Neural cell (in vitro differentiated cells): ENCODE results near the gene SDC3. TPM values are rescaled to one million over a fixed set of nuclear protein-coding genes. Genes with fewer than 3 reads are reported as not detected.

ENCODE experiments used
- H2AFZ ChIP-seq: fragments of 200-600, 300-800 bp; sonication (generic), shearing (Covaris generic); 2 replicates; pipeline ENCODE4 v1.6.0; 2014; ENCODE audit warnings: low read depth, mild to moderate bottlenecking, antibody characterized with exemption, low read length, moderate library complexity
- H3F3A ChIP-seq: fragments of 200-600 bp; shearing (Covaris generic); 2 replicates; pipeline ENCODE4 v1.6.1; 2016; ENCODE audit warnings: mild to moderate bottlenecking, moderate library complexity, mixed read lengths, antibody characterized with exemption, low read length; ENCODE audit not compliant: insufficient read depth, poor library complexity, severe bottlenecking
- H3K27ac ChIP-seq: fragments of 200-600, 300-800 bp; sonication (generic), shearing (Covaris generic); 2 replicates; pipeline ENCODE4 v1.5.1; 2014; ENCODE audit warnings: mild to moderate bottlenecking, low read length, moderate library complexity
- H3K27me3 ChIP-seq: fragments of 300-800, 200-600 bp; sonication (generic), shearing (Covaris generic); 2 replicates; pipeline ENCODE4 v1.6.0; 2014; ENCODE audit warnings: mild to moderate bottlenecking, low read depth, low read length, moderate library complexity; ENCODE audit not compliant: insufficient read depth
- H3K36me3 ChIP-seq: fragments of 300-800, 200-600 bp; sonication (generic), shearing (Covaris generic); 2 replicates; pipeline ENCODE4 v1.5.1; 2014; ENCODE audit warnings: mild to moderate bottlenecking, antibody characterized with exemption, low read length, moderate library complexity; ENCODE audit not compliant: insufficient read depth
- H3K4me2 ChIP-seq: fragments of 300-800, 200-600 bp; sonication (generic), shearing (Covaris generic); 2 replicates; pipeline ENCODE4 v1.6.0; 2014; ENCODE audit warnings: mild to moderate bottlenecking, low read length
- H3K4me3 ChIP-seq: fragments of 300-800, 200-600 bp; sonication (generic), shearing (Covaris generic); 2 replicates; pipeline ENCODE4 v1.5.1; 2014; ENCODE audit warnings: mild to moderate bottlenecking, low read length, moderate library complexity
- H3K79me2 ChIP-seq: fragments of 200-600 bp; shearing (Covaris generic); replicated peaks from 2 replicates; pipeline ENCODE4 v1.6.0; 2014; ENCODE audit warnings: mild to moderate bottlenecking, low read length, moderate library complexity; ENCODE audit not compliant: insufficient read depth
- H3K9ac ChIP-seq: fragments of 300-800, 200-600 bp; sonication (generic), shearing (Covaris generic); 2 replicates; pipeline ENCODE4 v1.6.1; 2016; ENCODE audit warnings: mild to moderate bottlenecking, low read length, mixed read lengths
- H3K9me2 ChIP-seq: fragments of 200-600 bp; shearing (Covaris generic); 2 replicates; pipeline ENCODE4 v1.6.1; 2016; ENCODE audit warnings: mild to moderate bottlenecking, low read length, mixed read lengths; ENCODE audit not compliant: insufficient read depth
- H3K9me3 ChIP-seq: fragments of 200-600, 300-800 bp; sonication (generic), shearing (Covaris generic); 2 replicates; pipeline ENCODE4 v1.6.1; 2016; ENCODE audit warnings: mild to moderate bottlenecking, mixed run types, low read length, moderate library complexity, mixed read lengths
- H4K20me1 ChIP-seq: fragments of 200-600 bp; shearing (Covaris generic); 2 replicates; pipeline ENCODE4 v1.6.1; 2016; ENCODE audit warnings: mild to moderate bottlenecking, mixed run types; ENCODE audit not compliant: insufficient read depth
- CTCF ChIP-seq: fragments of 450-650 bp; IDR thresholded peaks from 2 replicates; pipeline ENCODE4 v1.5.1; 2014; ENCODE audit warnings: antibody characterized with exemption, mild to moderate bottlenecking, moderate library complexity; ENCODE audit not compliant: poor library complexity, severe bottlenecking
- EP300 ChIP-seq: fragments of 450-650 bp; conservative IDR thresholded peaks from 2 replicates; pipeline ENCODE4 v1.6.1; 2014; ENCODE audit warnings: antibody characterized with exemption, mild to moderate bottlenecking, moderate library complexity; ENCODE audit not compliant: poor library complexity, severe bottlenecking
- EZH2 ChIP-seq: fragments of 200-600, 300-800 bp; shearing (Covaris generic), sonication (generic); IDR thresholded peaks from 2 replicates; pipeline ENCODE4 v1.6.1; 2014; ENCODE audit warnings: antibody characterized with exemption, low read length, borderline replicate concordance, mild to moderate bottlenecking; ENCODE audit not compliant: insufficient read depth, poor library complexity, severe bottlenecking
- MXI1 ChIP-seq: fragments of 450-650 bp; conservative IDR thresholded peaks from 2 replicates; pipeline ENCODE4 v1.6.1; 2014; ENCODE audit warnings: antibody characterized with exemption, mild to moderate bottlenecking; ENCODE audit not compliant: poor library complexity, severe bottlenecking
- POLR2AphosphoS5 ChIP-seq: IDR thresholded peaks from 2 replicates; pipeline ENCODE4 v1.6.1; 2012
- RAD21 ChIP-seq: fragments of 450-650 bp; conservative IDR thresholded peaks from 2 replicates; pipeline ENCODE4 v1.6.1; 2014; ENCODE audit warnings: antibody characterized with exemption, mild to moderate bottlenecking, moderate library complexity
- REST ChIP-seq: IDR thresholded peaks from 2 replicates; pipeline ENCODE4 v1.6.1; 2012; ENCODE audit warnings: borderline replicate concordance
- SMC3 ChIP-seq: fragments of 450-650 bp; conservative IDR thresholded peaks from 2 replicates; pipeline ENCODE4 v1.6.1; 2014; ENCODE audit warnings: antibody characterized with exemption, mild to moderate bottlenecking, moderate library complexity; ENCODE audit not compliant: poor library complexity
- TAF1 ChIP-seq: IDR thresholded peaks from 2 replicates; pipeline ENCODE4 v1.6.1; 2012; ENCODE audit warnings: low read depth
- polyA plus RNA-seq: library from polyadenylated mRNA; depleted of rRNA; stranded (reverse); fragments of >200 nt; gene quantifications from 2 replicates; pipeline ENCODE4 v1.2.3, GENCODE V29; 2014

The SDC3 gene
- polyA plus RNA-seq, 1 donor from 2014 or later = 55.2 TPM

GRCh38 chr1:30872033-30872947 lies 36.3 kb downstream of the SDC3 start:
- H3K36me3 ChIP-seq = peaks cover 21% of the 10 kb centered on the region

More at GRCh38 chr1:30872033-30872947, 36.3 kb downstream of the SDC3 start:
- Histone ChIP-seq H3K27me3 (no peaks in the 10 kb centered on the region), H3K9me3 (peaks cover 14% of the 10 kb centered on the region), H3K79me2 (peaks cover 30% of the 10 kb centered on the region), H3K4me2 (no peak overlapping the region), H3K4me3 (no peak overlapping the region), H3F3A (no peaks in the 10 kb centered on the region), H2AFZ (no peak overlapping the region), H3K27ac (no peak overlapping the region), H3K9ac (no peak overlapping the region), H3K9me2 (no peaks in the 10 kb centered on the region), H4K20me1 (no peaks in the 10 kb centered on the region)
- TF ChIP-seq POLR2AphosphoS5 = no peak
- no peak for TF ChIP-seq EZH2
- TF ChIP-seq RAD21 = no peak
- no peak for TF ChIP-seq EP300
- no peak for TF ChIP-seq MXI1
- no peak for TF ChIP-seq CTCF
- no peak for TF ChIP-seq SMC3
- no peak for TF ChIP-seq TAF1
- TF ChIP-seq REST = no peak
